Measurements from ENCODE around the gene NT5DC3.

The NT5DC3 gene

GRCh38 chr12:103854372-103854973 is 13.4 kb upstream of the NT5DC3 start:
- TF ChIP-seq CTCF (IDR thresholded peaks at IDR 0.05): no peak

- TF ChIP-seq CTCF (IDR thresholded peaks at IDR 0.05): no peak
These were observed 11.5 kb upstream of the NT5DC3 start for GRCh38 chr12:103852498-103852997.

GRCh38 chr12:103851127-103851526 is 10.1 kb upstream of the NT5DC3 start:
- TF ChIP-seq CTCF (IDR thresholded peaks at IDR 0.05): no peak

- TF ChIP-seq CTCF (IDR thresholded peaks at IDR 0.05): no peak
These were observed 9.4 kb upstream of the NT5DC3 start for GRCh38 chr12:103850429-103850828.

GRCh38 chr12:103848917-103849491 is 8.0 kb upstream of the NT5DC3 start:
- no peak for TF ChIP-seq CTCF (IDR thresholded peaks at IDR 0.05)

- TF ChIP-seq CTCF (IDR thresholded peaks at IDR 0.05): no peak
These were observed 7.1 kb upstream of the NT5DC3 start for GRCh38 chr12:103848143-103848542.

GRCh38 chr12:103846415-103846814 is 5.4 kb upstream of the NT5DC3 start:
- no peak for TF ChIP-seq CTCF (IDR thresholded peaks at IDR 0.05)
